ENCODE measurements around the gene TXNRD1. TPM values are rescaled to one million over a fixed set of nuclear protein-coding genes. Genes with fewer than 3 reads are reported as not detected.
A peak's percentile ranks its signal among the peaks of the same experiment; 100 is the strongest.
"Not testable (repeated sequence)": the region's sequence is repeated elsewhere in the genome, so short reads cannot be mapped to it uniquely, and the experiment has no call there.

The TXNRD1 gene
- total and polyA plus RNA-seq, 5 donors from 2014 or later = 26.5 to 47.7 (median 34.2) TPM

- Histone ChIP-seq H3K36me3 (ENCODE audit: control insufficient read depth, insufficient read depth, low read length) (no peaks in the 10 kb centered on the region), H3K27ac (ENCODE audit: insufficient read depth, low read length, poor library complexity, severe bottlenecking) (no peak overlapping the region), H3K4me1 (ENCODE audit: control insufficient read depth, insufficient read depth, low read length, poor library complexity, severe bottlenecking) (no peaks in the 10 kb centered on the region), H3K9me3 (ENCODE audit: control insufficient read depth in 2 of 2, low read length in 2 of 2) (no peaks in the 10 kb centered on the region), H3K4me3 (ENCODE audit: low read depth, low read length) (no peak overlapping the region), H3K27me3 (ENCODE audit: control insufficient read depth, insufficient read depth, low read length) (no peaks in the 10 kb centered on the region)
- H3K4me1 Mint-ChIP-seq = peaks cover 0 to 2% (median 0%) of the 10 kb centered on the region in 4 donors
- H3K4me3 Mint-ChIP-seq = no peak overlapping the region
- DNase-seq (no peak), ATAC-seq (ENCODE audit: low read depth in 2 of 2) (no peak)
- H3K27ac Mint-ChIP-seq = peak overlapping the region in 2 of 3 donors; percentile 3 to 5
- no peaks in the 10 kb centered on the region for H3K36me3 Mint-ChIP-seq
- H3K9me3 Mint-ChIP-seq = no peaks in the 10 kb centered on the region
- peaks cover 9% of the 10 kb centered on the region for H3K27me3 Mint-ChIP-seq
These were observed 47.4 kb downstream of the TXNRD1 start for GRCh38 chr12:104263026-104263425.

DNA sequence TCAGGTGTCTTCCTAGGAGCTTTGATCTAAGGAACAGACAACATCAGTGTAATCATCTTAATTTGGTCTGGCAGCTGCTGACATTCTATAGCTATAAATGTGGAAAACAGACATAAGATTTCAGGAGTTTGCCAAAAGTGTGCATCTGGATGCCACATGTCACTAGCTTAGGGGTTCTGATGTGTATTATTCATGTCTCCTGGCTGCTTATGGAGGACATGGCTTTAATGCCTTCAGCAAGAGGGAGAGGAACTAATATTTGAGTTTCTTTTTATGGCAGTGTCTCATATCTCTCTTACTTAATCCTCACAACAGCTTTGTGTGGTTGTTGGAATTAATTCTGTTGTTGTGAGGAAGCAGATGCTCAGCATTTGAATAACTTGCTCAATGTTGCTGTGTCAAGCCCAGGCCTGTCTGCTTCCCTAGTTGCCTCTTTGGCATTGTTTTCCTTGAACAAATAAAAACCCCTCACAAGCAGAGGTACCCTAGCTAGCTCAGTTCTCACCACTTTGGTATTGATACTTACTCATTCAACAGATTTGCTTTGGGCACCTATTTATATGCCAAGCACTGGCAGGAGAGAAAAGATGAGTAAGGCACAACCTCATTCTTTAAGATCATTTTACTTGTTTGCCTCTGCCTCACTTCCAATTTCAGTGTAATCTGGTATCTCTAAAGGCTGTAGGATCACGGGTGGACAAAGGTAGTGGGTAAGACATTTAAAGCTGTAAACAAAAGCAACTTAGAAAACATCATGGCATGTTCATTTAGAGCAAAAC, 48.2 kb downstream of the TXNRD1 start:
- Mint-ChIP-seq H3K9me3 (no peaks in the 10 kb centered on the region), H3K27ac (no peak overlapping the region), H3K4me1 (peaks cover 0 to 2% (median 0%) of the 10 kb centered on the region in 4 donors), H3K36me3 (no peaks in the 10 kb centered on the region), H3K4me3 (no peak overlapping the region), H3K27me3 (peaks cover 6% of the 10 kb centered on the region)
- ATAC-seq (ENCODE audit: low read depth in 2 of 2) = no peak
- H3K27me3 ChIP-seq (ENCODE audit: control insufficient read depth, insufficient read depth, low read length) = no peaks in the 10 kb centered on the region
- no peak overlapping the region for H3K4me3 ChIP-seq (ENCODE audit: low read depth, low read length)
- no peak for DNase-seq
- H3K9me3 ChIP-seq (ENCODE audit: control insufficient read depth in 2 of 2, low read length in 2 of 2) = no peaks in the 10 kb centered on the region
- H3K36me3 ChIP-seq (ENCODE audit: control insufficient read depth, insufficient read depth, low read length) = no peaks in the 10 kb centered on the region
- H3K27ac ChIP-seq (ENCODE audit: insufficient read depth, low read length, poor library complexity, severe bottlenecking) = no peak overlapping the region
- no peaks in the 10 kb centered on the region for H3K4me1 ChIP-seq (ENCODE audit: control insufficient read depth, insufficient read depth, low read length, poor library complexity, severe bottlenecking)

GRCh38 chr12:104265436-104265835, 49.9 kb downstream of the TXNRD1 start:
- not testable (repeated sequence) for H3K4me3 Mint-ChIP-seq

DNA sequence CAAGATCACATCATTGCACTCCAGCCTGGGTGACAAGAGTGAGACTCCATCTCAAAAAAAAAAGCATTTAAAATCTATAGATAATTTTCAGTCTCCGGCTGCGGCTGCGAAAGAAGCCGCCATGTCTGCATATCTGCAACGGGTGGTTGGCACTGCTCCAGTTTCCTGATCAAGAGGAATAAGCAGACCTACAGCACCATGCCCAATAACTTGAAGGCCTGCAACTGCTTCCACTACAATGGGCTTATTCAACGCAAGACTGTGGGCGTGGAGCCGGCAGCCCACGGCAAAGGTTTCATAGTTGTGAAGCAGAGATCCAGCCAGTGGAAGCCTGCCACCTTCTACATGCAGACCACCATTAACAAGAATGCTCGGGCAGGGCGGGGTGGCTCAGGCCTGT, 57.4 kb downstream of the TXNRD1 start:
- ATAC-seq (ENCODE audit: low read depth in 2 of 2) (no peak), DNase-seq (no peak)
- Mint-ChIP-seq H3K27me3 (peaks cover 5% of the 10 kb centered on the region), H3K4me3 (no peak overlapping the region), H3K27ac (no peak overlapping the region), H3K36me3 (no peaks in the 10 kb centered on the region), H3K9me3 (no peaks in the 10 kb centered on the region), H3K4me1 (peaks cover 0 to 8% (median 7%) of the 10 kb centered on the region in 4 donors)
- H3K4me3 ChIP-seq (ENCODE audit: low read depth, low read length) = no peak overlapping the region
- H3K36me3 ChIP-seq (ENCODE audit: control insufficient read depth, insufficient read depth, low read length) = no peaks in the 10 kb centered on the region
- no peaks in the 10 kb centered on the region for H3K4me1 ChIP-seq (ENCODE audit: control insufficient read depth, insufficient read depth, low read length, poor library complexity, severe bottlenecking)
- H3K9me3 ChIP-seq (ENCODE audit: control insufficient read depth in 2 of 2, low read length in 2 of 2) = no peaks in the 10 kb centered on the region
- no peaks in the 10 kb centered on the region for H3K27me3 ChIP-seq (ENCODE audit: control insufficient read depth, insufficient read depth, low read length)
- H3K27ac ChIP-seq (ENCODE audit: insufficient read depth, low read length, poor library complexity, severe bottlenecking) = no peak overlapping the region

More at GRCh38 chr12:104265436-104265835, 49.9 kb downstream of the TXNRD1 start:
- not testable (repeated sequence) for H3K4me3 ChIP-seq (ENCODE audit: low read depth, low read length); H3K27ac Mint-ChIP-seq; H3K27ac ChIP-seq (ENCODE audit: insufficient read depth, low read length, poor library complexity, severe bottlenecking); H3K36me3 ChIP-seq (ENCODE audit: control insufficient read depth, insufficient read depth, low read length); H3K9me3 Mint-ChIP-seq; H3K4me1 Mint-ChIP-seq; H3K4me1 ChIP-seq (ENCODE audit: control insufficient read depth, insufficient read depth, low read length, poor library complexity, severe bottlenecking); H3K27me3 ChIP-seq (ENCODE audit: control insufficient read depth, insufficient read depth, low read length); H3K9me3 ChIP-seq (ENCODE audit: control insufficient read depth in 2 of 2, low read length in 2 of 2); DNase-seq; ATAC-seq (ENCODE audit: low read depth in 2 of 2); H3K36me3 Mint-ChIP-seq
- peaks cover 11% of the 10 kb centered on the region for H3K27me3 Mint-ChIP-seq

DNA sequence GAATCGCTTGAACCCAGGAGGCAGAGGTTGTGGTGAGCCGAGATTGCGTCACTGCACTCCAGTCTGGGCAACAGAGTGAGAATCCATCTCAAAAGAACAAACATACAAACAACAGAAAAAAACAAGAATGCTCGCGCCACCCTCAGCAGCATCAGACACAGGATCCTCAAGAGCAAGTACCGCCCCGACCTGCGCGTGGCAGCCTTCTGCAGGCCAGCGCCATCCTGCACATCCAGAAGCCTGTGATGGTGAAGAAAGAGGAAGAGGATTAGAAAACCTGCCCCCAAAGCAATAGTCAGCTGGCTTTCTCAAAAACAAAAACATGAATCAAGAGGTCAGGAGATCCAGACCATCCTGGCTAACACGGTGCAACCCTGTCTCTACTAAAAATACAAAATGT, 57.9 kb downstream of the TXNRD1 start:
- ATAC-seq (ENCODE audit: low read depth in 2 of 2) (no peak), DNase-seq (no peak)
- Mint-ChIP-seq H3K4me3 (no peak overlapping the region), H3K27me3 (peaks cover 5% of the 10 kb centered on the region), H3K4me1 (peaks cover 0 to 8% (median 7%) of the 10 kb centered on the region in 4 donors), H3K9me3 (no peaks in the 10 kb centered on the region), H3K36me3 (no peaks in the 10 kb centered on the region), H3K27ac (no peak overlapping the region)
- Histone ChIP-seq H3K27ac (ENCODE audit: insufficient read depth, low read length, poor library complexity, severe bottlenecking) (no peak overlapping the region), H3K9me3 (ENCODE audit: control insufficient read depth in 2 of 2, low read length in 2 of 2) (no peaks in the 10 kb centered on the region), H3K36me3 (ENCODE audit: control insufficient read depth, insufficient read depth, low read length) (no peaks in the 10 kb centered on the region), H3K4me3 (ENCODE audit: low read depth, low read length) (no peak overlapping the region), H3K4me1 (ENCODE audit: control insufficient read depth, insufficient read depth, low read length, poor library complexity, severe bottlenecking) (no peaks in the 10 kb centered on the region), H3K27me3 (ENCODE audit: control insufficient read depth, insufficient read depth, low read length) (no peaks in the 10 kb centered on the region)

DNA sequence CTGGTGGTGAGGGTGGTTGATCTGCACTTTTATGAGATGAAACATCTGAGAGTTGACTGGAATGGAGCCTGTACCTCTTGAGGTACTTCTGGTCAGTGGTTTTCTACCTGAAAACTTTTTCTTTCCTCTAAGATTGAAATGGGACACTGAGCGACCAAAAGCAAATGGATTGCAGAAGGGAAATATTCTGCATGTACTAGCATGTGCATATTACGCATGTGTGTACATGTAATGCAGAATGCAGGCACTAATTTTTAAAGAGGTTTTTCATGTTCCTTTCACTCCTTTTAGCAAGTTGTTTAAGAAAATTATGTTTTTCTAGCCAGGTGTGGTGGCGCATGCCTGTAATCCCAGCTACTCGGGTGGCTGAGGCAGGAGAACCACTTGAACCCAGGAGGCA, 59.2 kb downstream of the TXNRD1 start:
- Mint-ChIP-seq H3K4me1 (peaks cover 0 to 8% (median 7%) of the 10 kb centered on the region in 4 donors), H3K27me3 (peaks cover 13% of the 10 kb centered on the region), H3K9me3 (no peaks in the 10 kb centered on the region), H3K36me3 (no peaks in the 10 kb centered on the region), H3K27ac (no peak overlapping the region), H3K4me3 (no peak overlapping the region)
- no peak for DNase-seq
- ATAC-seq (ENCODE audit: low read depth in 2 of 2) = no peak
- no peaks in the 10 kb centered on the region for H3K9me3 ChIP-seq (ENCODE audit: control insufficient read depth in 2 of 2, low read length in 2 of 2)
- H3K4me1 ChIP-seq (ENCODE audit: control insufficient read depth, insufficient read depth, low read length, poor library complexity, severe bottlenecking) = no peaks in the 10 kb centered on the region
- no peak overlapping the region for H3K27ac ChIP-seq (ENCODE audit: insufficient read depth, low read length, poor library complexity, severe bottlenecking)
- no peak overlapping the region for H3K4me3 ChIP-seq (ENCODE audit: low read depth, low read length)
- no peaks in the 10 kb centered on the region for H3K27me3 ChIP-seq (ENCODE audit: control insufficient read depth, insufficient read depth, low read length)
- no peaks in the 10 kb centered on the region for H3K36me3 ChIP-seq (ENCODE audit: control insufficient read depth, insufficient read depth, low read length)

DNA sequence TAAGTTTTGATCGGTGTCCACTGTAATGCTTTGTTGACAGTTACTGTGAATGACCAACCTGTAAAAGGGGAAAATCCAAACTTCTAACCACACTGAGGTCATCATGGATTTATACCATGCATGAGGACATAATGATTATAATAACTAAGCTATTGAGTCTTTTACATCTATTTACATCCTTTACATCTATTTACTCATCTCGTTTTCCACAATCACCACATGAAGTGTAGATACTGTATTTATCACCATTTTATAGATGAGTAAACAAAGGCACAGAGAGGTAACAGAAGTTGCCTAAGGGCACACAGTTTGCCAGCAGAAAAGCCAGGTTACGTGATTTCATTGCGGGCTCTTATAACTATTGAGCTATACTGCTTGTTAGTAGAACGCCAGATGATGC, 60.1 kb downstream of the TXNRD1 start:
- Mint-ChIP-seq H3K9me3 (no peaks in the 10 kb centered on the region), H3K27ac (no peak overlapping the region), H3K4me3 (no peak overlapping the region), H3K27me3 (peaks cover 16% of the 10 kb centered on the region), H3K36me3 (no peaks in the 10 kb centered on the region), H3K4me1 (peaks cover 0 to 8% (median 7%) of the 10 kb centered on the region in 4 donors)
- Histone ChIP-seq H3K27me3 (ENCODE audit: control insufficient read depth, insufficient read depth, low read length) (no peaks in the 10 kb centered on the region), H3K36me3 (ENCODE audit: control insufficient read depth, insufficient read depth, low read length) (no peaks in the 10 kb centered on the region), H3K4me1 (ENCODE audit: control insufficient read depth, insufficient read depth, low read length, poor library complexity, severe bottlenecking) (no peaks in the 10 kb centered on the region), H3K4me3 (ENCODE audit: low read depth, low read length) (no peak overlapping the region), H3K27ac (ENCODE audit: insufficient read depth, low read length, poor library complexity, severe bottlenecking) (no peak overlapping the region), H3K9me3 (ENCODE audit: control insufficient read depth in 2 of 2, low read length in 2 of 2) (no peaks in the 10 kb centered on the region)
- DNase-seq (no peak), ATAC-seq (ENCODE audit: low read depth in 2 of 2) (no peak)

Data from CD4-positive, CD25-positive, alpha-beta regulatory T cell (primary cell).